IMR-90 (cell line): ENCODE data around the gene NOVA2. TPM values are rescaled to one million over a fixed set of nuclear protein-coding genes. Genes with fewer than 3 reads are reported as not detected.

Experiments
- ATAC-seq: fragments of 200-7000 bp; cut with Tn5 transposase; 2 replicates; pipeline ENCODE4 v1.9.1; 2020; ENCODE audit warnings: low read depth, mild to moderate bottlenecking, moderate library complexity
- BruUV-seq: library from RNA; stranded (reverse); fragments of 400-500 nt; replicated peaks from 2 replicates; lab custom pipeline; 2021; lab: Mats Ljungman, UMichigan
- CTCF ChIA-PET: fragments of 300-600 bp; formaldehyde crosslinking; extraction: SDS; loops from one replicate; lab custom pipeline; 2021; ENCODE audit warnings: antibody characterized with exemption; lab: Yijun Ruan, JAX
- POLR2A ChIA-PET: fragments of 300-600 bp; sonication (Branson Sonifier 250); formaldehyde crosslinking; loops from one replicate; lab custom pipeline; 2022; ENCODE audit warnings: antibody characterized with exemption; ENCODE audit not compliant: unreplicated experiment; lab: Charles Lee
- DNase-seq: peaks from one replicate; pipeline ENCODE4 v3.0.0; 2013
- H2AFZ ChIP-seq: replicated peaks from 2 replicates; pipeline ENCODE3; 2013; ENCODE audit warnings: low read length, mild to moderate bottlenecking; ENCODE audit not compliant: poor library complexity
- H2AK5ac ChIP-seq: 2 replicates; pipeline ENCODE4 v1.6.1; 2013; ENCODE audit warnings: low read depth, low read length, inconsistent platforms
- H2AK9ac ChIP-seq: replicated peaks from 2 replicates; pipeline ENCODE3; 2013; ENCODE audit warnings: mild to moderate bottlenecking, low read depth, low read length, moderate library complexity; ENCODE audit not compliant: poor library complexity
- H2BK120ac ChIP-seq: 2 replicates; pipeline ENCODE4 v1.6.1; 2013; ENCODE audit warnings: low read depth, low read length, inconsistent platforms
- H2BK15ac ChIP-seq: 3 replicates; pipeline ENCODE4 v1.6.1; 2013; ENCODE audit warnings: low read depth, low read length, inconsistent platforms
- H2BK20ac ChIP-seq: 2 replicates; pipeline ENCODE4 v1.6.1; 2013; ENCODE audit warnings: low read depth, mild to moderate bottlenecking, inconsistent platforms, low read length, moderate library complexity
- H2BK5ac ChIP-seq: 2 replicates; pipeline ENCODE4 v1.6.1; 2013; ENCODE audit warnings: mild to moderate bottlenecking, low read depth, low read length, inconsistent platforms; ENCODE audit not compliant: poor library complexity, severe bottlenecking
- H3K14ac ChIP-seq: replicated peaks from 2 replicates; pipeline ENCODE4 v1.6.1; 2013; ENCODE audit warnings: low read depth, low read length, inconsistent platforms
- H3K18ac ChIP-seq: 2 replicates; pipeline ENCODE4 v1.6.1; 2013; ENCODE audit warnings: low read depth, low read length, control low read depth
- H3K23ac ChIP-seq: 2 replicates; pipeline ENCODE4 v1.6.1; 2013; ENCODE audit warnings: low read depth, low read length, inconsistent platforms
- H3K27ac ChIP-seq: 2 replicates; pipeline ENCODE4 v1.5.1; 2013; ENCODE audit warnings: mild to moderate bottlenecking, control low read depth, low read length; ENCODE audit not compliant: insufficient read depth
- H3K27me3 ChIP-seq: 2 replicates; pipeline ENCODE4 v1.6.1; 2013; ENCODE audit warnings: low read length; ENCODE audit not compliant: control insufficient read depth, insufficient read depth
- H3K36me3 ChIP-seq: 2 replicates; pipeline ENCODE4 v1.6.1; 2013; ENCODE audit warnings: low read length, mixed read lengths; ENCODE audit not compliant: control insufficient read depth, insufficient read depth
- H3K4ac ChIP-seq: 2 replicates; pipeline ENCODE4 v1.6.1; 2013; ENCODE audit warnings: low read depth, low read length, inconsistent platforms
- H3K4me1 ChIP-seq: 2 replicates; pipeline ENCODE4 v1.6.1; 2013; ENCODE audit warnings: low read length, mixed read lengths; ENCODE audit not compliant: control insufficient read depth, insufficient read depth
- H3K4me2 ChIP-seq: 2 replicates; pipeline ENCODE4 v1.6.1; 2013; ENCODE audit warnings: low read depth, mild to moderate bottlenecking, control low read depth, low read length, moderate library complexity
- H3K4me3 ChIP-seq: 2 replicates; pipeline ENCODE4 v1.5.1; 2013; ENCODE audit warnings: low read depth, mild to moderate bottlenecking, control low read depth, low read length, moderate library complexity; ENCODE audit not compliant: insufficient read depth
- H3K56ac ChIP-seq: 2 replicates; pipeline ENCODE4 v1.6.1; 2013; ENCODE audit warnings: low read length, inconsistent platforms; ENCODE audit not compliant: insufficient read depth; ENCODE audit errors: extremely low read depth
- H3K79me1 ChIP-seq, 2 experiments: 2 replicates each; pipeline ENCODE4 v1.6.1; 2013; ENCODE audit warnings: low read length in 2 of 2, inconsistent platforms in 1 of 2, low read depth in 1 of 2
- H3K9ac ChIP-seq: 2 replicates; pipeline ENCODE4 v1.6.1; 2013; ENCODE audit warnings: low read depth, low read length, control low read depth
- H3K9me1 ChIP-seq: 2 replicates; pipeline ENCODE4 v1.6.1; 2013; ENCODE audit warnings: low read length, inconsistent platforms; ENCODE audit not compliant: insufficient read depth
- H3K9me3 ChIP-seq: 2 replicates; pipeline ENCODE4 v1.6.1; 2013; ENCODE audit warnings: low read length; ENCODE audit not compliant: control insufficient read depth, insufficient read depth
- H4K20me1 ChIP-seq: 2 replicates; pipeline ENCODE4 v1.6.1; 2013; ENCODE audit warnings: low read length, inconsistent platforms; ENCODE audit not compliant: insufficient read depth
- H4K5ac ChIP-seq: 2 replicates; pipeline ENCODE4 v1.6.1; 2013; ENCODE audit warnings: mild to moderate bottlenecking, low read depth, low read length, control low read depth
- H4K8ac ChIP-seq, 2 experiments: 2 replicates each; pipeline ENCODE4 v1.6.1; 2013; ENCODE audit warnings: low read depth in 2 of 2, low read length in 2 of 2, control low read depth in 1 of 2, inconsistent platforms in 1 of 2
- H4K91ac ChIP-seq: 2 replicates; pipeline ENCODE4 v1.6.1; 2013; ENCODE audit warnings: low read depth, low read length, inconsistent platforms; ENCODE audit not compliant: insufficient read depth
- CEBPB ChIP-seq: IDR thresholded peaks from 2 replicates; pipeline ENCODE4 v1.6.1; 2012; ENCODE audit warnings: low read depth, low read length, improper control_type of control experiment
- FOS ChIP-seq: fragments of 150-350 bp; IDR thresholded peaks from 2 replicates; pipeline ENCODE4 v1.6.1; 2016; ENCODE audit warnings: low read depth, low read length
- RAD21 ChIP-seq: IDR thresholded peaks from 2 replicates; pipeline ENCODE4 v1.6.1; 2012; ENCODE audit warnings: low read length, improper control_type of control experiment
- WGBS, 2 experiments: methylation state at CpG; one replicate each; pipeline versions ENCODE4 v1.1.5 to v1.1.7; 2013; ENCODE audit warnings: missing lambda C conversion rate in 2 of 2; ENCODE audit not compliant: insufficient read length in 1 of 2; ENCODE audit errors: extremely low coverage in 2 of 2; 5-methylcytosine and 5-hydroxymethylcytosine counted together
- dilution Hi-C: fragments of 300-500 bp; cut with HindIII; formaldehyde crosslinking; loops from one replicate; pipeline ENCODE4 v1.14.3; 2018; ENCODE audit warnings: low sequenced_read_pairs; ENCODE audit not compliant: unreplicated experiment
- in situ Hi-C: fragments of 300-500 bp; cut with MboI; formaldehyde crosslinking; loops from 3 replicates; pipeline ENCODE4 v1.14.3; 2019; ENCODE audit warnings: low sequenced_read_pairs, inconsistent platforms, mixed read lengths
- intact Hi-C: fragments of 100-400 bp; cut with micrococcal nuclease; formaldehyde crosslinking; loops from 2 replicates; pipeline ENCODE4 v1.10.0; 2022
- polyA plus RNA-seq, 3 experiments: library from polyadenylated mRNA; depleted of rRNA; stranded (reverse); fragments of >200 nt; gene quantifications; 2 replicates each; pipeline ENCODE4 v1.2.3, GENCODE V29; 2012; ENCODE audit warnings: low replicate concordance in 1 of 3
- total RNA-seq: library from RNA; depleted of rRNA; stranded (reverse); fragments of >200 nt; gene quantifications from 2 replicates; pipeline ENCODE4 v1.2.3, GENCODE V29; 2012

NOVA2 gene
- total and polyA plus RNA-seq, 2 of the 4 experiments (the other 2 are of a cell fraction) = 0.03 TPM; not detected in 1

DNA sequence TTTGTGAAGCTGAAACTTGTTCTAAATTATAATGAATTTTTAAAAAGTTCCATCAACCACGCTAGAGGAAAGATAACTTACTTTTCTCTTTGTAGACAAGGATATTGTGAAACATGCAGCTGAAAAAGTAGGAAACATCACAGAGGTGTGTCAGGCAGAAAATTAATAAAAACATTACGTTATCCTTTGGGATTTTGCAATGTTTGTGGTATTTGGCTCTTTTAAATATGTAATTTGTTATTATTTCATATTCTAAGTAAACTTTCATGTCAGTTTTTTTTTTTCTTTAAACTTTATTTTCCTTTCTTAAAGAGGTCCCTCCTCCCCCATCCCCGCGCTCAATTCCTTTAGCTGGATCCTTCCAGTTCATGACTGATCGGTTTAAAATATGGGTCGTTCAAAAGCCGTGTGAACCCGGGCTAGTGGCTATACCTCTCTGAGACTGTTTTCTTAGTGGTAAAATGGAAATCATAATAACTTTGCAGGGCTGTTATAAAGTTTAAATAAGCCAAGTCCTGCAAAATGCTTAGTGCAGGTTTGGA is 20.9 kb upstream of the NOVA2 start:
- H3K4me2 ChIP-seq = peak overlapping the region; percentile 81
- in situ Hi-C loops = no loop called here
- ATAC-seq (peak; percentile 15), DNase-seq (no peak)
- H4K91ac ChIP-seq = no peak overlapping the region
- H2BK120ac ChIP-seq = no peak overlapping the region
- H3K4me1 ChIP-seq = peaks cover 2% of the 10 kb centered on the region; the same call in 1 of the 2 replicates
- H3K23ac ChIP-seq = no peak overlapping the region
- TF ChIP-seq CEBPB = peak; percentile 78
- TF ChIP-seq RAD21 = no peak
- TF ChIP-seq FOS = no peak
- ChIA-PET CTCF (interaction anchor here (0.6 to 1.6 kb wide), 3 partner anchors 15 to 67 kb away, joined by 3 to 7 read pairs (median 4); no protein-coding TSS in a partner anchor), POLR2A (no interaction called here)
- H2AK9ac ChIP-seq = no peak overlapping the region
- peak overlapping the region; percentile 17 for H2BK5ac ChIP-seq
- no peak overlapping the region for H2AK5ac ChIP-seq
- dilution Hi-C loops = no loop called here
- peak overlapping the region; percentile 88 for H2AFZ ChIP-seq
- peaks cover 2% of the 10 kb centered on the region; the same call in 1 of the 2 replicates for H3K36me3 ChIP-seq
- H4K8ac ChIP-seq = peak overlapping the region; percentile 43 to 86
- H2BK15ac ChIP-seq = no peak overlapping the region
- H4K20me1 ChIP-seq = peaks cover 4% of the 10 kb centered on the region; the same call in 1 of the 2 replicates
- H3K9me1 ChIP-seq = peaks cover 7% of the 10 kb centered on the region
- no peak overlapping the region for H3K27ac ChIP-seq
- H3K4ac ChIP-seq = peak overlapping the region; percentile 58
- peaks cover 4% of the 10 kb centered on the region for H3K27me3 ChIP-seq
- no CpG with 5 or more reads among the region's 8 CpGs for WGBS, 2 experiments
- peak overlapping the region; percentile 10 for H4K5ac ChIP-seq
- peak overlapping the region; percentile 44; the same call in 1 of the 2 replicates for H3K9ac ChIP-seq
- no peak overlapping the region for H2BK20ac ChIP-seq
- H3K79me1 ChIP-seq = peaks cover 10 to 27% of the 10 kb centered on the region in 2 experiments
- intact Hi-C loops = loop anchor here (10.0 kb wide), 1 partner anchor 70 kb away; no protein-coding TSS in a partner anchor
- no peaks in the 10 kb centered on the region for H3K9me3 ChIP-seq
- BruUV-seq = no TSS peak
- no peak overlapping the region; the same call in 1 of the 2 replicates for H3K56ac ChIP-seq
- H3K18ac ChIP-seq = no peak overlapping the region
- peak overlapping the region; percentile 51 for H3K4me3 ChIP-seq
- H3K14ac ChIP-seq = peak overlapping the region; percentile 30; the same call in 1 of the 2 replicates
